IgD-negative memory B cell (primary cell): ENCODE results near the gene TMEM150C. TPM values are rescaled to one million over a fixed set of nuclear protein-coding genes. Genes with fewer than 3 reads are reported as not detected.

Experiments
- H3K27ac Mint-ChIP-seq, 3 donors: one replicate each; pipeline ENCODE4 v1.8.0; 2020 to 2022; ENCODE audit warnings: mild to moderate bottlenecking in 3 of 3, mixed read lengths in 3 of 3, moderate library complexity in 1 of 3
- H3K27me3 Mint-ChIP-seq: one replicate; pipeline ENCODE4 v1.8.0; 2021; ENCODE audit warnings: mixed read lengths
- H3K36me3 Mint-ChIP-seq: one replicate; pipeline ENCODE4 v1.8.0; 2020; ENCODE audit warnings: mild to moderate bottlenecking, mixed read lengths
- H3K4me1 Mint-ChIP-seq, 3 donors: one replicate each; pipeline ENCODE4 v1.8.0; 2020 to 2022; ENCODE audit warnings: mixed read lengths in 3 of 3, mild to moderate bottlenecking in 1 of 3
- H3K4me3 Mint-ChIP-seq, 4 donors: one replicate each; pipeline ENCODE4 v1.8.0; 2020 to 2022; ENCODE audit warnings: mild to moderate bottlenecking in 4 of 4, mixed read lengths in 4 of 4, moderate library complexity in 3 of 4
- H3K9me3 Mint-ChIP-seq, 3 donors: one replicate each; pipeline ENCODE4 v1.8.0; 2020 to 2021; ENCODE audit warnings: mixed read lengths in 3 of 3, mild to moderate bottlenecking in 1 of 3
- polyA plus RNA-seq: library from polyadenylated mRNA; unstranded; fragments of 300-500 nt; fragmentation: Illumina TruSeq; gene quantifications from one replicate; pipeline ENCODE4 v1.2.3, GENCODE V29; 2021

TMEM150C gene
- polyA plus RNA-seq, 1 donor from 2014 or later: not detected

- H3K9me3 Mint-ChIP-seq: no peaks in the 10 kb centered on the region
- H3K27me3 Mint-ChIP-seq: no peaks in the 10 kb centered on the region
- H3K36me3 Mint-ChIP-seq: no peaks in the 10 kb centered on the region
- peaks cover 0 to 2% (median 0%) of the 10 kb centered on the region in 3 donors for H3K4me1 Mint-ChIP-seq
- H3K4me3 Mint-ChIP-seq: no peak overlapping the region
- no peak overlapping the region for H3K27ac Mint-ChIP-seq
Observed at GRCh38 chr4:82457266-82457665, 104.5 kb downstream of the TMEM150C start.

- Mint-ChIP-seq H3K36me3 (peaks cover 10% of the 10 kb centered on the region), H3K4me1 (peaks cover 0 to 4% (median 2%) of the 10 kb centered on the region in 3 donors), H3K27ac (no peak overlapping the region), H3K9me3 (no peaks in the 10 kb centered on the region), H3K27me3 (no peaks in the 10 kb centered on the region), H3K4me3 (no peak overlapping the region)
Observed at GRCh38 chr4:82452026-82452425, 109.8 kb downstream of the TMEM150C start.

GRCh38 chr4:82450966-82451755 lies 110.6 kb downstream of the TMEM150C start:
- Mint-ChIP-seq H3K4me3 (no peak overlapping the region), H3K4me1 (peaks cover 0 to 6% (median 2%) of the 10 kb centered on the region in 3 donors), H3K9me3 (no peaks in the 10 kb centered on the region), H3K27me3 (no peaks in the 10 kb centered on the region), H3K27ac (no peak overlapping the region), H3K36me3 (peaks cover 10% of the 10 kb centered on the region)

- Mint-ChIP-seq H3K36me3 (peaks cover 10% of the 10 kb centered on the region), H3K4me3 (no peak overlapping the region), H3K4me1 (peaks cover 0 to 6% (median 4%) of the 10 kb centered on the region in 3 donors), H3K9me3 (no peaks in the 10 kb centered on the region), H3K27ac (peak overlapping the region in 1 of 3 donors; percentile 24), H3K27me3 (no peaks in the 10 kb centered on the region)
Observed at GRCh38 chr4:82447886-82448285, 113.9 kb downstream of the TMEM150C start.

- no peak overlapping the region for H3K27ac Mint-ChIP-seq
- peaks cover 2% of the 10 kb centered on the region for H3K36me3 Mint-ChIP-seq
- no peak overlapping the region for H3K4me3 Mint-ChIP-seq
- H3K4me1 Mint-ChIP-seq: peaks cover 29 to 37% (median 30%) of the 10 kb centered on the region in 3 donors
- H3K9me3 Mint-ChIP-seq: no peaks in the 10 kb centered on the region
- H3K27me3 Mint-ChIP-seq: no peaks in the 10 kb centered on the region
Observed at GRCh38 chr4:82439088-82439487, 122.7 kb downstream of the TMEM150C start.

GRCh38 chr4:82437285-82438005 lies 124.3 kb downstream of the TMEM150C start:
- Mint-ChIP-seq H3K27ac (no peak overlapping the region), H3K27me3 (no peaks in the 10 kb centered on the region), H3K36me3 (peaks cover 2% of the 10 kb centered on the region), H3K4me3 (no peak overlapping the region), H3K4me1 (peaks cover 29 to 46% (median 36%) of the 10 kb centered on the region in 3 donors), H3K9me3 (no peaks in the 10 kb centered on the region)

DNA sequence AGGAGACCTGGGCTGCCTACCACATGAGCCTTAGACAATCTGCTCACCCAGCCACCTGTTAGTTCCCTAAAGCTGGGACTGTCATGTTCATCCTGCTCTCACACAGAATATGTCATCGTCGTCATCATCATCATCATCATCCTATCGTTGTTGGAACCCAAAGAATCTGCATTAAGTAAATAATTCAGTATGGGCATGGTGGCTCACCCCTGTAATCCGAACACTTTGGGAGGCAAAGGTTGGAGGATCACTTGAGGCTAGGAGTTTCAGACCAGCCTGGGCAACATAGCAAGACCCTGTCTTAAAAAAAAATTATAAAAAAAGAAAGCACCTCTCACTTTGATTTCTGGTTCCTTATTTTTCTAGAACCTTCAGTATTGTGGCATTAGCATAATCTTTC lies 125.0 kb downstream of the TMEM150C start:
- H3K27me3 Mint-ChIP-seq: no peaks in the 10 kb centered on the region
- no peak overlapping the region for H3K27ac Mint-ChIP-seq
- H3K4me1 Mint-ChIP-seq: peaks cover 29 to 45% (median 37%) of the 10 kb centered on the region in 3 donors
- peaks cover 2% of the 10 kb centered on the region for H3K36me3 Mint-ChIP-seq
- H3K4me3 Mint-ChIP-seq: peak overlapping the region in 1 of 4 donors; percentile 1
- no peaks in the 10 kb centered on the region for H3K9me3 Mint-ChIP-seq

- Mint-ChIP-seq H3K9me3 (no peaks in the 10 kb centered on the region), H3K4me1 (peaks cover 31 to 45% (median 38%) of the 10 kb centered on the region in 3 donors), H3K27me3 (no peaks in the 10 kb centered on the region), H3K27ac (peak overlapping the region in 1 of 3 donors; percentile 32), H3K36me3 (peaks cover 2% of the 10 kb centered on the region), H3K4me3 (no peak overlapping the region)
Observed at GRCh38 chr4:82436130-82436529, 125.7 kb downstream of the TMEM150C start.

GRCh38 chr4:82434949-82435348 lies 126.8 kb downstream of the TMEM150C start:
- Mint-ChIP-seq H3K36me3 (no peaks in the 10 kb centered on the region), H3K4me1 (peaks cover 33 to 44% (median 34%) of the 10 kb centered on the region in 3 donors), H3K9me3 (no peaks in the 10 kb centered on the region), H3K27ac (peak overlapping the region in 1 of 3 donors; percentile 35), H3K4me3 (no peak overlapping the region), H3K27me3 (no peaks in the 10 kb centered on the region)

DNA sequence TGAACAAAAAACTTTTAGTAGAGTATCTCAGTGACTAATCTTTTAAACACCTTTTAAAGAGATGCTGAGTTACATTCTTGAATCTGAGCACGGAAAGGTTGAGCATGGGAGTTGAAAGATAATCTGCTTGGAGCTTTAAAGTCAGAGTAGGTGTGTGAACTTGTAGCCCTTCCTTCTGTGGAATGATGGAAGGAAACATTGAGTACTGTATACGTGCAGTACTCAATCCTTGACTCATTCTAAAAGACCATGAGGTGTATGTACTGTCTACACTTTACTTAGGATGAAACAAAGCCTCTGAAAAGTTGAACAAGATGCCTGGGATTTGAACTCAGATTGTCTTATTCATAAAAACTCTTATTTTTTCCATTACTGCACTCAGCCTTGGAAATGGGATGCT lies 128.0 kb downstream of the TMEM150C start:
- H3K36me3 Mint-ChIP-seq: peaks cover 2% of the 10 kb centered on the region
- peaks cover 2% of the 10 kb centered on the region for H3K27me3 Mint-ChIP-seq
- peak overlapping the region in 1 of 4 donors; percentile 53 for H3K4me3 Mint-ChIP-seq
- H3K4me1 Mint-ChIP-seq: peaks cover 29 to 35% (median 31%) of the 10 kb centered on the region in 3 donors
- no peaks in the 10 kb centered on the region for H3K9me3 Mint-ChIP-seq
- H3K27ac Mint-ChIP-seq: no peak overlapping the region

Other genes starting within 250 kb of the TMEM150C start
- 233 TPM for gene HNRNPD, start 188.0 kb downstream of the TMEM150C start, polyA plus RNA-seq
- 256 TPM for gene HNRNPDL, start 131.5 kb downstream of the TMEM150C start, polyA plus RNA-seq
- gene ENOPH1, start 131.4 kb downstream of the TMEM150C start, polyA plus RNA-seq: 37.3 TPM
- gene SCD5, start 236.8 kb upstream of the TMEM150C start, polyA plus RNA-seq: not detected